ENCODE data around the gene ZNF180.
"Not testable (repeated sequence)": the region's sequence is repeated elsewhere in the genome, so short reads cannot be mapped to it uniquely, and the experiment has no call there.

Gene ZNF180

DNA sequence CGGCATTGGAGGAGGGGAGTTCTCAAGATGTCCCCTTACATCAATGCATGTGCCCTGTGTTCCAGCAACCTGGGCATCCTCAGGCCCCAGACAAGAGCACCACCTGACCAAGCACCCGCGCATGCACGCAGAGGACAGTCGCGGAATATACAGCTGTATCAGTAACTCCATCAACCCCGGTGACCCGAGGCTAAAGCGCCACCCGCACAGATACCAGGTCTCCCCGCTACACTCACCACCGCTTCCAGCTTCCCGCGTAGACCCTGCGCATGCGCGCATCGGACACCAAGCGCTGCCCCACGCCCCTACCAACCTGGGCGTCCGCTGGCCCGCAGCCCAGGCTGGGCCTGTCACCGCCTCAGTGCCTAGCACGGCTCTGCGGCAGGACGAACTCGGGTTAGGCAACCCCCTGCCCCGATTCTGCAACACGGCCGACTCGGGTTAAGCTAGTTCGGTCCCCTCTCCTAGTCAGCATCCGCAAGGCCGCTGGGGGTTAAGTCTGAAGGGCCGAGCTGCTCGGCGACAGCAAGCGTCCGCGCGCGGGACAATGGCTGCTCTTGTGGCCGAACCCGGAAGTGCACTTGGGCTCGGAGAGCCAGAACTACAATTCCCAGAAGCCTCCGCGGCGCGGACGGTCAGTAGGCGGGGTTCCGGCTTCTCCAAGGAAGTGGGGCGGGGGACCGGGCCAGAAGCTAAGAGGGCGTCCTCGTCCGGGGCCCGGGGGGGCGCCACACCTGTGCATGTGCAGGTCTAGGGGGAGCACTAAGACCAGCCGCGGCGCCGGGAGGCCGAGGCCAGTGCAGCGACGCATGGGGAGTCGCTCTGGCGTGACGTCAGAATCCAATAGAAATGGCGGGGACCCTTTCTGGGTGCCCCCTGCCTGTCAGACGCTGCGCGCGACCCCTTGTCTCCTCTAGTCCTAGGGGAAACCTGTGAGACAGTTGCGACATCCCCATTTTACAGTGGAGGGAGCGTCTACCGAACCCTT is at the start of gene ZNF180:
TSS of gene ZNF180 (minus strand) at position 561 of the 988 bp plus-strand sequence. CDS start 3,188 bp downstream, outside the sequence.
- peak; percentile 91 for DNase-seq (ENCODE audit: low read depth)

DNA sequence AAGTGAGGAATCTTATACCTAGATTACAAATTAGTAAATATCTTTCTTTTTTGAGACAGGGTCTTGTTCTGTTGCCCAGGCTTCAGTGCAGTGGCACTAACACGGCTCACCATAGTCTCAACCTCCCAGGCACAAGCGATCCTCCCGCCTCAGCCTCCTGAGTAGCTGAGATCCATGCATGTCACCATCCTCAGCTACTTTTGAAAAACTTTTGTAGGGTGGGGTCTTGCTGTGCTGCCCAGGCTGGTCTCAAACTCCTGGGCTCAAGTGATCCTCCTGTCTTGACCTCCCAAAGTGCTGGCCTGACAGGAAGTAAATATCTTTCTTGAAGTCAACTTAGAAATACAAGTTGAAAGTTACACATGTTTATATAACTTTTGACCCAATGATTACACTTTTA is 49.2 kb upstream of the ZNF180 start:
- DNase-seq (ENCODE audit: low read depth), result no peak

DNA sequence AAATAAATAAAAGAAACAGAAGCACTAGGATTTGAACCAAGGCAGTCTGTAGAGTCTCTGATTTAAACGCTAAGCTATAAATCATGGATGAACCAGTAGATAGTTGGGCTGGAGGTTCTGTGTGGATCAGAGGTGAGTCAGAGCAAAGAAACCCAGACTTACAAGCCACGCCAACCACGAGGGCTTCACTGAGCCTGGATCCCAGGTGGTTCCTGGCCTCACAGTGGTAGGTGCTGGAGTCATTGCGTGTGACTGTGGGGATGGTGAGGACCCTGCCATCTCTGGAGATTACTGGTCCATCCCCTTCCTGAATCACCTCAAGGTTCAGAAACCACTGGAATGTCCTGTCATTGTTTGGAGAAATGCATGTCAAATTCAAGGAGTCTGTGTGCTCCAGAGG is 48.4 kb upstream of the ZNF180 start:
- DNase-seq (ENCODE audit: low read depth), result no peak

DNA sequence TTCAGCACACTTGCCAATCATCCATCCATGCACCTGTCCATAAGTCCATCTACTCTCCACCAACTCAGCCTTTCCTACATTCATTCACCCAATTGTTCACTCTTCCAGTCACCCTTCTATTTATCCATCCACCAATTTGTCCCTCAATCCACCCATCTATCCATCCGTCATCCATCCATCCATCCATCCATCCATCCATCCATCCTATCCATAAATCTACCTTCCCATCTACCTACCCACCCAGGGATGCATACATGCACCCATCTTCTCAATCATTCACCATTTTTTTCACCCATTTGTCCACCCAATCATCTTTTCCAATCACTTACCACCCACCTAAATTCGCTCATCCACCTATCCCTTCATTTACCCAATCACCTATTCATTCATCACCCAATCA is 43.7 kb upstream of the ZNF180 start:
- no peak for DNase-seq (ENCODE audit: low read depth)

DNA sequence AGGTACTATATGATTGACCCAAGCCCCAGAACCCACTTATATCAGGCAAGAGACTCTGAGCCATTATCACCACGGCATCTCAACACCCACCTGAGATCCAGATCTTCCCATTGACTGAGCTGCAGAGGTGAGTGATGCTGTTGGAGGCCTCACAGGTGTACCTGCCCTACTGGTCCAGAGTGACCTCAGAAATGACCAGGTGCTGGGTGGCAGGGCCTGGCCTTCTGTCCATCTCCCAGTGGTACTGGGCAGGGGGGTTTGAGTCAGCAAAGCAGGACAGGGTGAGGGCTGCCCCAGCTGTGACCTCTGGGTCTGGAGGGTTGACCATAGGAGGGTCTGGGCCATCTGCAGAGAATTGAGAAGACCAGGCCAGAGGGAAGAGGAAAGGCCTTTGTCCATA is 42.3 kb upstream of the ZNF180 start:
- no peak for DNase-seq (ENCODE audit: low read depth)

DNA sequence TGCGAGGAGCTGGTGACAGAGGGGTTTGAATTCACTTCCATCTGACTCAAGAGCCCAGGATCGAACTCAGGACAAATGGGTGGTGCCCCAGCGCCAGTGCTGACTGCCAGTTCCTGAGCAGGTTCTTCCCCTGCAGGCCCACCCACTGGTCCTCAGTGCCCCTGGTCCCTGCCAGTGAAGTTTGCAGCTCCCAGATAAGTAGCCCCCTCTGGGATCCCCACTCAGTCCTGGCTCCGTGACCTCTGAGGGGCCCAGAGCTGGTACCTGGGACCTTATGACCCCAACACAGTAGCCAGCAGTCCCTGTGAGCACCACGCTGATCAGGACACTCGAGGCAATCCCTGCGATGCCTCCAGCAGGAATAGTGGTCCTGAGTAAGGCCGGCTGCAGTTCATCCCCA is 40.4 kb upstream of the ZNF180 start:
- no peak for DNase-seq (ENCODE audit: low read depth)

DNA sequence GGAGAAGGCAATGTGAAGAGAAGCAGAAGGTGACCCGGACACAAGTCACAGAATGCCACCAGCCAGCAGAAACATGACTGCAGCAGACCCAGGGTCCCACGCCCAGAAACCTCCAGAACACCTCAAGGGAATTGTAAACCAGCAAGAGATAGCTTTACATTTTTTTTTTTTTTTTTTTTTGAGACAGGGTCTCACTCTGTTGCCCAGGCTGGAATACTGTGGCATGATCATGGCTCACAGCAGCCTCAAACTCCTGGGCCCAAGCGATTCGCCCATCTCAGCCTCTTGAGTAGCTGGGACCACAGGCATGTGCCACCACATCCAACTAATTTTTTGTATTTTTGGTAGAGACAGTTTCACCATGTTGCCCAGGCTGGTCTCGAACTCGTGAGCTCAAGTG is 39.7 kb upstream of the ZNF180 start:
- no peak for DNase-seq (ENCODE audit: low read depth)

DNA sequence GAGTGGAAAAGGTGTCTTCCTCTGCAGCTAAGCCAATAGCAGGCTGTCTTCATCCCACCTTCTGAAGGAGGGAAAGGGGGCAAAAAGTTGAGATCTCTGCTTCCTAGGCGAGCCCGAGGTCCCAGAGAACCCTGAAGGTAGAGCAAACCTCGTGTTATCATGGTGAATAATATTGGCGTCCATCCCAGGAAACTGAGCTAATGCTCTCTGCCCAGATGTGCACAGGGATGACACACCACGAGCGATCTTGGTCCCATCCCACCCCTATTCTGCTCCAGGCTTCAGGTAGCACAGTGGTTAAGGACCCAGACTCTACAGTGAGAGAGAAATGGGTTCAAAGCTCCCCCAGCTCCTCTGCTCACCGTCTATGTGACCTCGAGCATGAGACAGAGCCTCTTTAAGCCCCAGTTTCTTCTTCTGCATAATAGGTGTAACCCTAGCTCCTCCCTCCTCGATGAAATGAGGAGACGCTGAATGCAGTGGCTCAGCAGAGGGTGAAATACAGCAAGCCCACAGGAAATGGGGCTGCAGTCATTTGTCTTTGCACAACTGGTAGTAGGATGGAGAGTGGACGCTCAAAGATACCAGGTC is 39.0 kb upstream of the ZNF180 start:
- no peak for DNase-seq (ENCODE audit: low read depth)

DNA sequence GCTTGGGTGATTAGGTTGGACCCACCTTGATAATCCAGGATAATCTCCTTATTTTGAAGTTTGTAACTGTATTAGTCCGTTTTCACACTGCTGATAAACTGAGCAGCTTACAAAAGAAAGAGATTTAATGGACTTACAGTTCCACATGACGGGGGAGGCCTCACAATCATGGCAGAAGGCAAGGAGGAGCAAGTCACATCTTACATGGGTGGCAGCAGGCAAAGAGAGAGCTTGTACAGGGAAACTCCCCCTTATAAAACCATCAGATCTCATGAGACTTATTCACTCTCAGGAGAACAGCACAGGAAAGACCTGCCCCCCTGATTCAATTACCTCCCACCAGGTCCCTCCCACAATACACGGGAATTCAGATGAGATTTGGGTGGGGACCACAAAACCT is 35.0 kb upstream of the ZNF180 start:
- not testable (repeated sequence) for DNase-seq (ENCODE audit: low read depth)

DNA sequence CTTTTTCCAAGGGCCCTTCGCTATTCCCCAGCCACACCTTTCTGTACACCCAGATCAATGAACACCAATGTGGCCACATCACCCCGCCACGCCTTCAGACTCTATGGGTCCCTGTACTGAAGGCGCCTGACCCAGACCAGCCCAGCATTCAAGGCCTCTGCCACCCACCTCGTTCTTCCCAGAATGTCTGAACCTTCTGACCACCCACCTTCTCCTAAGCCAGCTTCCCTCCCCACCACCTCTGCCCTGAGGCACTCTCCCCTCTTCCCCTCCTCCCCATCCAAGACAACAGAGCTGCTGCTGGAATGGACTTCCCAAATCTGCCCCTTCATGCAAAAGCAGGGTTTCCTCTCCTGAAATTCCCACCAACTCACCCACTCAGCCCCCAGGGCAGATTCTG is 32.5 kb upstream of the ZNF180 start:
- DNase-seq (ENCODE audit: low read depth), result no peak

DNA sequence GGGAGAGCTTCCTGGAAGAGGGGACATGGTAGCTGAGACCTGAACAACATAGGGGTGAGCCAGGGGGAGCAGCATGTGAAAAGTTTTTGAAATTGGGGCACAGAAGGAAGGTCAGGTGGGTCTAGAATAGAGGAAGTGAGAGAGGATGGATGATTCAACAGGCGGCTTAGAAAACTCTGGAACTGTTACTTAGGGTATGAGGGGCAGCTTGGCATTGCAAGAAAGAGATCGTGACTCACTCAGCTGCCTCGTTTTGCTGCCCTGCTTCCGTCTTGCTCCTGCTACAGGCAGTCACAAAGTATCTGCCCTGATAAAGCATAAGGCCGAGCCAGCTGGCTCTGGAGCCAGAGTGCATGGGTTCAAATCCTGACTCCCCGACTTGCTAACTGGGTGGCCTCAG is 30.5 kb upstream of the ZNF180 start:
- DNase-seq (ENCODE audit: low read depth), result no peak

DNA sequence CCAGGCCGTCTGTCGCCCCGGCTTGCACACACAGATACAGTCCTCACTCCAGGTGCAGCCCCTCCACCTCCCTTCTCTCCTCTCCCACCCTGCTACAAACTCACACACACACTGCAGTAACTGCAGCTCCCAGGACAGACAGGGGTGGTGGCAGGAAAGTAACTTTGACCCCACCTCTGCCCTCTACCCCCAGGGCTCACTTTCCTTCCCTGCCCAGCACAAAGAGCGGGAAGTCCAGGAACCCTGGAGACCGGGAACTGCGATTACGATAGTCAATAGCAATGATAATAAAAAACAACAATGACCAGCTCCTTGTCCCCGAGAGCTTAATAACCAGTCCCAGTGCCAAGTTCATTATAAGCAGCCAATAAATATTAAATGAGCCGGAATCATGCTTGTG is 29.2 kb upstream of the ZNF180 start, which contains the start of gene CEACAM20:
TSS of gene CEACAM20 (minus strand) at position 140 of the 400 bp plus-strand sequence. CDS start 166 bp downstream, outside the sequence.
- DNase-seq (ENCODE audit: low read depth), result no peak

DNA sequence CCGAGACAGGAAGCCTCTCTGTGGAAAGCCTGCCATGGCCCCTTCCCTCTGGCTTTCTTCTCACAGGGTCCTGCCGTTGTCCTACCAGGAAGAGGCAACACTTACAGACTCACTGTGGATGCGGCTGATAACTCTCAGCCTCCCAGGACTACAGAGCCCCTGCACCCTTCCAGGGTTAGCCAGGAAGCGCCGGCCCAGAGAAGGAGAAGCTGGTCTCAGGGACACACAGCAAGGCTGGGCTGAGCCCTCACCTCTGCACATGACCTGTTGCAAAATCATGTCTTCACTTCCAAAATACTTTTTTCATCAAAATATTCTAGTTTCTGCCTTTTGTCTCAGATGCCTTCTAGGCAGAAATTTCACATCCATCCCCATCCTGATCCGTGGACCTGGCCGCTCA is 27.2 kb upstream of the ZNF180 start:
- DNase-seq (ENCODE audit: low read depth), result no peak

DNA sequence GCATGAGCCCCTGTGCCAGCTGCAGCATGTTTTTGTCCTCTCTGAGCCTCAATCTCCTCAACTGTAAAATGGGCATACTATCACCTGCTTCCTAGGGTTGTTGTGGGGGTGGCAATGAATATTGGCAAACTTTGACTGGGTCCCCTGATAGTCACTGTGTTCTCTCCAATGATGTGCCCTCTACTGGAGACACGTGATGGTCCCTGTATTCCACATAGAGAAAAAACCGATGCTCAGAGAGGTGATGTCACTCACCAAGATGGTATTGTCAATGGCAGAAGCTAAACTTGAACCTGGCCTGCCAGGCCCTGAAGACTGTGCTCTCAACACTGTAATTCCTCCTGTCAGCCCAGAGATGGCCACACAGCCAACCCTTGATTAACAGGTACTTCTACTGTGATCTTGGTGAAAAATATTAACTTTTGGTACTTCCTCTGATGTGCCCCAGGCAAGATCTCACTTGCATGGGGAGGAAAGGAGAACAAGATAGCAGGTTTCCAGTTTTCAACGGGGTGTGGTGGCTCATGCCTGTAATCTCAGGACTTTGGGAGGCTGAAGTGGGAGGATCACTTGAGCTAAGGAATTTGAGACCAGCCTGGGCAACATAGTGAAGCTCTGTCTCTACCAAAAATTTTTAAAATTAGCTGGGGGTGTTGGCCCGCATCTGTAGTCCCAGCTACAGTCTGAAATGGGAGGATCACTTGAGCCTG is 25.6 kb upstream of the ZNF180 start:
- DNase-seq (ENCODE audit: low read depth), result no peak

DNA sequence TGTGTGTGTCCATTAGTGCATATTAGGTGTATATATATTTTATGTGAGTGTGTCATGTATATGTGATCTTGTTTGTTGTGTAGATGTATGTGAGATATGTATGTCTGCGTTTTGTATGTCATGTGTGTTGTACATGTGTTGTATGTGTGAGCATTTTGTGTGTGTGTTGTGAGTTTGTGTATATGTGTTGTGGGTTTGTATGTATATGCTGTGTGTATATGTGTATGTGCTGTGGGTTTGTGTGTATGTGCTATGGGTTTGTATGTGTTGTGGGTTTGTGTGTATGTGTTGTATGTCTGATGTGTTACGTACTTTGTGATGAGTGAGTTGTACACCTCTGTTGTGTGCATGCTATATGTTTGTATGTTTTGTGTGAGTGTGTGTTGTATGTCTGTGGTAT is 21.0 kb upstream of the ZNF180 start:
- no peak for DNase-seq (ENCODE audit: low read depth)

DNA sequence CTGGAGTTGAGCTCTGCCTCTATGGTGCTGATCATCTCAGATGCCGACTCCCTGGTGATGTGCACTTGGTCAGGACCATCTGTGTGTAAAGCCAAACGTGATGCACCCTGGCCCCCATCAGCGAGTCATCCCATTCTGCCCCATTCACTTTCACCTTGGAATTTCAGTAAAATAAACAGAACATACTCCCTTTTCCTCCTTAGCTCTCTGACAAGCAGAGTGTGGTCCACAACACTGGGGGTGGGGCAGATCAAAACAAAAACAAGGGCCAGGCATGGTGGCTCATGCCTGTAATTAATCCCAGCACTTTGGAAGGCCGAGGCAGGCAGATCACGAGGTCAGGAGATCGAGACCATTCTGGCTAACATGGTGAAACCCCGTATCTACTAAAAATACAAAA is 16.8 kb upstream of the ZNF180 start:
- no peak for DNase-seq (ENCODE audit: low read depth)

DNA sequence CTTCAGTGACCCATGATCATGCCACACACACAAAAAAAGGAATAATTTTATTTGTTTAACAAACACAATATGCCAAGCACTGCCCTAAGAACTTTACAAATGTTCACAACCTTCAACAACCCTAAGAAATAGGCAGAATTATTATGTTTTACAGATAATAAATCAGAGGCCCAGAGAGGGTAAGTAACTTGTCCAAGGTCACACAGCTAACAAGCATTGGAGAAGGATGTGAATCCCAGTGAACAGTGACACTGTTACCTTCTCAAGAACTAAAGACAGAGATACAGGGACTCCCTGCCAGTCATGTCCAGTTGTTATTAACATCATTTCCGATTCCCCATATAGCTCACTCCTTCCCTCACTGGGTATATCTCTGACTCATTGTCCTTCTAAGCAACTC is 15.6 kb upstream of the ZNF180 start:
- no peak for DNase-seq (ENCODE audit: low read depth)

DNA sequence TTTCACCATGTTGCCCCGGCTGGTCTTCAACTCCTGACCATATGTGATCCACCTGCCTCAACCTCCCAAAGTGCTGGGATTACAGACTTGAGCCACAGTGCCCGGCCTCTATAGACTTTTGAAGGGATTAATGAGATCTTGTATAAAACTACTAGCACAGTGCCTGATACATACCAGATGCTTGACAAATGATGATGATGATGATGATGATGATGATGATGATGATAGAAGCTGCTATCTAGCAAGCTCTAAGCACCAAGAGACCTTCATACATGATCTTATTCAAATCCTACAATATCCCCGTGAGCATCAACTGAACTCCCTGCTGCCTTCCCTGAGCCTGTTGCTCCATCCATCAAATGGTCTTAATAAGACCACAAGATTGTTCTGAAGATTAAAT is 14.7 kb upstream of the ZNF180 start:
- DNase-seq (ENCODE audit: low read depth), result no peak

DNA sequence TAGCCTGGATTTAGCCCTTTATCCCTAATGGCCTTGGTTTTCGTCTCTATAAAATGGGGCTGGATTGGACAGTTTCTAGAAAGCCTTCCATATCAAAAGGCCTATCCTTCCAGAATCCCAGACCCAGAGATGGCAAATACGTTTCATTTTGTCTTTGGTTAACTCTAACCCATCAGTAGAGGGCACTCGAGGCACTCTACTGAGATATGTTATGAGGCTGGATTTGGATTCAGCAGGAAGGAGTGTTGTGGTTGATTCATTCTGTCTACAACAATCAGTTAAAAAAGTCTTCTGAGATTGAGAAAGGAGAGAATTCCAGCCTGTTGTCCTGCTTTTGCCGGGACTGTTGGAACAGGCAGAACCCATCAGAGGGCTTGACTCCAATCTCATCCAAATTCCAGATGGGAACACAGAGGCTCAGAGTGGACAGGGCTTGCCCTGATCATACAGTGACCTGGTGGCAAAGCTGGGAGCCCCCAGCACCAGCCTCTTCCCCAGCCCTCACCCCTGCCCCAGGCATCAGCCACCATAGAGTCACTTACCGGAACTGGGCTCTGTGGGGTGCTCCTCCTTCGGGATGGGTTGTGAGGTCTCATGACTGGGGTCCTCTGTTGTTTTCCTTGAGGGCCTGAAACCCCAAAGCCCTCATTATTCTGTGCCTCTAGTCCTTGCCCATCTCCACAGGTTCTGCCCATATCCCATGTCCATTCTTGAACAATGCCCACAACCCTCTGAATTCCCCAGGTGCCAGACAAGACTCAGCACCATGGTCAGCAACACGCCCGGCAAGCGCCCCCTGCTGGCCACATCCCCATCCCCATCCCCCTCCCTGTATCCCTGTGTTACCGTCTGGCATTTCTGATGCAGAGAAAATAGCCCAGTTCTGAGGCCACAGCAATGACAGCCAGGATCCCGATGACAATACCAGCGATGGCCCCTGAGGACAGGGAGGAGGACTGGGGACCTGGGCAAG is 12.3 kb upstream of the ZNF180 start:
- no peak for DNase-seq (ENCODE audit: low read depth)

DNA sequence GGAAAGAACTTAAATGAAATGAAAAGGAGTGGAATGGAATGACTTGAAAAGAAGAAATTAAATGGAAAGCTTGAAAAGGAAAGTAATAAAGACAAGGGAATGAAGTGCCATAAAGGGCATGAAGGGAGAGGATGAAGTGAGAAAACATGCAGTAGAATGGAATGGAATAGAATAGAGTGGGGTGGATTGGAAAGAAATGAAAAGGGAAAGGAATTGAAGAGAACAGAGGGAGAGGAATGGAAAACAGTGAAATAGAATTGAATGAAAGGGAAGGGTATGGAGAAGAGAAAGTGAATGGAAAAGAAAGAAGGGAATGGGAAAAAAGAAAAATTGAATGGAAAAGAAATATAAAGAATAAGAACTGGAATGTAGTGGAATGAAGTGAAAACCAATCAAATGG is 9.2 kb upstream of the ZNF180 start:
- DNase-seq (ENCODE audit: low read depth), result no peak

DNA sequence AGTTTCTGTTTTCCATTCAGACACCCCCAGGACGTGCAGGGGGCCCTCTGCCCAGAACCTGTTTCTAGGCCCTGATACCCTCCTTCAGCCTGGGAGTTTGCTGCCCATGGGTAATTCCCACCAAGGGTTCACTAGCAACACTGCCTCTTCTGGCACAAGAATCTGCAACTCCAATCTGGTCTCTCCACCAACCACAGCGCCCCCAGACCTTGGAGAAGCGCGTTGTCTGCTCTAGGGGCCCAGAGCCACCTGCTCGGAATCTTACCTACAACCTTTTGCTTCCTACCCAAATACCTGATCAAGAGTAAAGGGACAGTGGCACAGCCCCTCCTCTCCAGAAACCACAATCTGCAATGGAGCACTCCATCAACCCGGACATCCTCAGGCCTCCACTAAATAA is 763 bp downstream of the ZNF180 start:
- DNase-seq (ENCODE audit: low read depth), result no peak

DNA sequence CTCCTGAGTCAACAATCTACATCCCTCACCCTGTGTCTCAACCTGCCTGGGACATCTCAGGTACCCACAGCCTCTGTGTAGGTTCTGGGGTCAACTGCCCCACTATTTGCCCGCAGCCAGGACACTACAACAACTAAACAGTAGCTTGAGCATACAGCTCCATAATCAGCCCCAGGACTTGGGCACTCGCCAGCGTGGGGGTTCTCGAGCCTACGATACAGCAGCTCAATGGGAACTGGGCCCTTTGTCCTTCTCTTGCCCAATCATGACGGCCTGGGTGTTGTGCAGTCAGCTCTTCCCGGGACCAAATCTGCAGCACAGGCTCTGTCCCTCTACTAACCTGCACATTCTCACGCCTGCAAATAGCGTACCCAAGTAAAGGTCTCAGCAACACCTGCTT is 1.3 kb downstream of the ZNF180 start:
- DNase-seq (ENCODE audit: low read depth), result no peak

Data from stimulated activated CD8-positive, alpha-beta memory T cell treated with anti-CD3 and anti-CD28 coated beads, Interleukin-12 subunit alpha, Interleukin-12 subunit beta, amount 100 ng/mL, for 4 hours (primary cell).